Amygdala (tissue), 56 donors: Measurements from ENCODE around the gene LAIR1.
A peak's percentile ranks its signal among the peaks of the same experiment; 100 is the strongest.
"Not testable (repeated sequence)": the region's sequence is repeated elsewhere in the genome, so short reads cannot be mapped to it uniquely, and the experiment has no call there.

Source experiments
- DNase-seq, 56 donors: peaks; one replicate each; lab custom pipeline; 2025; lab: John Stamatoyannopoulos, UW

The LAIR1 gene

GRCh38 chr19:54322295-54322694, 42.4 kb downstream of the LAIR1 start:
- not testable (repeated sequence) for DNase-seq

GRCh38 chr19:54319892-54320670, 44.6 kb downstream of the LAIR1 start:
- DNase-seq = no peak

GRCh38 chr19:54319049-54319448, 45.7 kb downstream of the LAIR1 start:
- DNase-seq = no peak

GRCh38 chr19:54317965-54318240, 46.8 kb downstream of the LAIR1 start:
- DNase-seq = no peak

GRCh38 chr19:54317108-54317964, 47.4 kb downstream of the LAIR1 start:
- DNase-seq = no peak

GRCh38 chr19:54316746-54317107, 48.0 kb downstream of the LAIR1 start:
- DNase-seq = no peak

GRCh38 chr19:54315956-54316355, 48.8 kb downstream of the LAIR1 start:
- DNase-seq = no peak

- peak in 2 of 56 donors; percentile 2 to 27 for DNase-seq
Observed at GRCh38 chr19:54312436-54313377, 52.0 kb downstream of the LAIR1 start, which contains the start of gene LILRA5. Gene LILRA5 (minus strand): TSS chr19:54313166. CDS start chr19:54313019, 147 bp downstream.

GRCh38 chr19:54312011-54312410, 52.7 kb downstream of the LAIR1 start:
- DNase-seq = no peak

- no peak for DNase-seq
Observed at GRCh38 chr19:54311486-54311885, 53.2 kb downstream of the LAIR1 start.

GRCh38 chr19:54310543-54310942, 54.2 kb downstream of the LAIR1 start:
- no peak for DNase-seq

GRCh38 chr19:54309811-54310210, 54.9 kb downstream of the LAIR1 start:
- DNase-seq = no peak

- no peak for DNase-seq
Observed at GRCh38 chr19:54307389-54308020, 57.2 kb downstream of the LAIR1 start.

- DNase-seq = no peak
Observed at GRCh38 chr19:54305141-54305540, 59.6 kb downstream of the LAIR1 start.

GRCh38 chr19:54302257-54302656, 62.5 kb downstream of the LAIR1 start:
- DNase-seq = no peak
